ENCODE results near the gene USP48.
A peak's percentile ranks its signal among the peaks of the same experiment; 100 is the strongest.

USP48 gene, protein sequence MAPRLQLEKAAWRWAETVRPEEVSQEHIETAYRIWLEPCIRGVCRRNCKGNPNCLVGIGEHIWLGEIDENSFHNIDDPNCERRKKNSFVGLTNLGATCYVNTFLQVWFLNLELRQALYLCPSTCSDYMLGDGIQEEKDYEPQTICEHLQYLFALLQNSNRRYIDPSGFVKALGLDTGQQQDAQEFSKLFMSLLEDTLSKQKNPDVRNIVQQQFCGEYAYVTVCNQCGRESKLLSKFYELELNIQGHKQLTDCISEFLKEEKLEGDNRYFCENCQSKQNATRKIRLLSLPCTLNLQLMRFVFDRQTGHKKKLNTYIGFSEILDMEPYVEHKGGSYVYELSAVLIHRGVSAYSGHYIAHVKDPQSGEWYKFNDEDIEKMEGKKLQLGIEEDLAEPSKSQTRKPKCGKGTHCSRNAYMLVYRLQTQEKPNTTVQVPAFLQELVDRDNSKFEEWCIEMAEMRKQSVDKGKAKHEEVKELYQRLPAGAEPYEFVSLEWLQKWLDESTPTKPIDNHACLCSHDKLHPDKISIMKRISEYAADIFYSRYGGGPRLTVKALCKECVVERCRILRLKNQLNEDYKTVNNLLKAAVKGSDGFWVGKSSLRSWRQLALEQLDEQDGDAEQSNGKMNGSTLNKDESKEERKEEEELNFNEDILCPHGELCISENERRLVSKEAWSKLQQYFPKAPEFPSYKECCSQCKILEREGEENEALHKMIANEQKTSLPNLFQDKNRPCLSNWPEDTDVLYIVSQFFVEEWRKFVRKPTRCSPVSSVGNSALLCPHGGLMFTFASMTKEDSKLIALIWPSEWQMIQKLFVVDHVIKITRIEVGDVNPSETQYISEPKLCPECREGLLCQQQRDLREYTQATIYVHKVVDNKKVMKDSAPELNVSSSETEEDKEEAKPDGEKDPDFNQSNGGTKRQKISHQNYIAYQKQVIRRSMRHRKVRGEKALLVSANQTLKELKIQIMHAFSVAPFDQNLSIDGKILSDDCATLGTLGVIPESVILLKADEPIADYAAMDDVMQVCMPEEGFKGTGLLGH

DNA sequence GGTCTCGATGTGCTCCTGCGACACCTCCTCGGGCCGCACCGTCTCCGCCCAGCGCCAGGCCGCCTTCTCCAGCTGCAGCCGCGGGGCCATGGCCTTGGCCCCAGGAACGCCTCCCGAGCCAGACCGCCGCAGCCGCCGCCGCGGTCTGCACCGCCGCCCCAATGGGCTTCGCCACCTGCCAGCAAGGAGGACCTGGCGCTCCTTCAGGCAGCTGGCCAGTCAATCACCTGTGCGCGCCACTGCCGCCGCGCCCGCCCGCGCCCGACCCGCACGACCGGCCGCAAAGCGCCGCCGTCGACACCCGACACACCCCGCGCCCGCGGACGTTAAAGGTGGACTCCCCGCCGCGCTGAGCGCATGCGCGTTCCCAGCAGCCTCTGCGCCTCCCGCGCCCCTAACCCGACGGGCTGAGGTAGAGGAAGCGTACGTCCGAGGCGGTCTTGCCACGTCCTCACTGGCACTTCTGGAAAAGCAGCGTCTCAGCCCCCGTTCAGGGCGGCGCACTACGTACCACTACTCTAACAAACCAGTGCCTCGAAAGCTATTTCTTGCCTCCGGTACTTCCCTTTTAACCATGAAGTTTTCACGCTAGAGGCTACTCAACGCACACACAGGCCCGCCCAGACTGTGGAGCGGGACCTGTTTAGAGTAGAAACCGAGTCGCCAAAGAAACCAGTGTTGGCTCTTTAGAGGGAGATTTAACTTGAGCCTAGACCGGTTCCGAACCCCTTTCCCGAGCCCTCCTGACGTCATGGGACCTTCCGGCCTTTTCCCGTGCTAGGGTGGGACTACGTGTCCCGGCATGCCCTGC lies at the start of gene USP48:
USP48 (minus strand) TSS at position 282 of the 811 bp plus-strand sequence; CDS start at position 90, 192 bp downstream.
- Histone ChIP-seq H3K4me2 (ENCODE audit: low read depth, low read length, poor library complexity, severe bottlenecking) (peak within 1 kb of the TSS; percentile 96), H3K4me1 (ENCODE audit: insufficient read depth, low read length, poor library complexity, severe bottlenecking) (peaks cover 22% of the 10 kb centered on the region), H4K20me1 (ENCODE audit: insufficient read depth, low read length, poor library complexity, severe bottlenecking) (peaks cover 22% of the 10 kb centered on the region), H3K4me3 (ENCODE audit: low read length, poor library complexity, severe bottlenecking) (peak within 1 kb of the TSS; percentile 98), H3F3A (ENCODE audit: low read depth) (0 out of 2 replicates have a peak, but pooled peaks cover 2% of the 10 kb centered on the region), H3K9me3 (ENCODE audit: insufficient read depth, low read depth, low read length) (no peaks in the 10 kb centered on the region), H3K9me2 (replicated peaks; ENCODE audit: low read depth, low read length) (no peaks in the 10 kb centered on the region), H3K79me2 (ENCODE audit: insufficient read depth, low read length) (peaks cover 46% of the 10 kb centered on the region), H3K36me3 (ENCODE audit: insufficient read depth, low read length) (no peaks in the 10 kb centered on the region), H3K9ac (ENCODE audit: low read depth, low read length, poor library complexity, severe bottlenecking) (peak within 1 kb of the TSS; percentile 99), H3K27me3 (ENCODE audit: insufficient read depth, low read length, poor library complexity, severe bottlenecking) (no peaks in the 10 kb centered on the region), H2AFZ (ENCODE audit: low read length) (peak within 1 kb of the TSS; percentile 100)
- TF ChIP-seq EZH2phosphoT487 (IDR thresholded peaks at IDR 0.05; ENCODE audit: borderline replicate concordance) = no peak

GRCh38 chr1:21831454-21831970 lies 48.6 kb upstream of the USP48 start:
- no peaks in the 10 kb centered on the region for H4K20me1 ChIP-seq (ENCODE audit: insufficient read depth, low read length, poor library complexity, severe bottlenecking)

GRCh38 chr1:21830792-21831453 lies 48.0 kb upstream of the USP48 start:
- H3K9ac ChIP-seq (ENCODE audit: low read depth, low read length, poor library complexity, severe bottlenecking) = no peak overlapping the region
- no peaks in the 10 kb centered on the region; the same call in 1 of the 2 replicates for H3K9me3 ChIP-seq (ENCODE audit: insufficient read depth, low read depth, low read length)
- TF ChIP-seq, protein P1, sequence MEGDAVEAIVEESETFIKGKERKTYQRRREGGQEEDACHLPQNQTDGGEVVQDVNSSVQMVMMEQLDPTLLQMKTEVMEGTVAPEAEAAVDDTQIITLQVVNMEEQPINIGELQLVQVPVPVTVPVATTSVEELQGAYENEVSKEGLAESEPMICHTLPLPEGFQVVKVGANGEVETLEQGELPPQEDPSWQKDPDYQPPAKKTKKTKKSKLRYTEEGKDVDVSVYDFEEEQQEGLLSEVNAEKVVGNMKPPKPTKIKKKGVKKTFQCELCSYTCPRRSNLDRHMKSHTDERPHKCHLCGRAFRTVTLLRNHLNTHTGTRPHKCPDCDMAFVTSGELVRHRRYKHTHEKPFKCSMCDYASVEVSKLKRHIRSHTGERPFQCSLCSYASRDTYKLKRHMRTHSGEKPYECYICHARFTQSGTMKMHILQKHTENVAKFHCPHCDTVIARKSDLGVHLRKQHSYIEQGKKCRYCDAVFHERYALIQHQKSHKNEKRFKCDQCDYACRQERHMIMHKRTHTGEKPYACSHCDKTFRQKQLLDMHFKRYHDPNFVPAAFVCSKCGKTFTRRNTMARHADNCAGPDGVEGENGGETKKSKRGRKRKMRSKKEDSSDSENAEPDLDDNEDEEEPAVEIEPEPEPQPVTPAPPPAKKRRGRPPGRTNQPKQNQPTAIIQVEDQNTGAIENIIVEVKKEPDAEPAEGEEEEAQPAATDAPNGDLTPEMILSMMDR (conservative IDR thresholded peaks at IDR 0.05; ENCODE audit: low read length) = no peak
- TF ChIP-seq EZH2phosphoT487 (IDR thresholded peaks at IDR 0.05; ENCODE audit: borderline replicate concordance) = no peak
- H3K36me3 ChIP-seq (ENCODE audit: insufficient read depth, low read length) = no peaks in the 10 kb centered on the region
- no peaks in the 10 kb centered on the region for H3K4me1 ChIP-seq (ENCODE audit: insufficient read depth, low read length, poor library complexity, severe bottlenecking)
- H3K9me2 ChIP-seq (replicated peaks; ENCODE audit: low read depth, low read length) = no peaks in the 10 kb centered on the region
- H2AFZ ChIP-seq (ENCODE audit: low read length) = no peak overlapping the region
- no peak overlapping the region for H3K4me3 ChIP-seq (ENCODE audit: low read length, poor library complexity, severe bottlenecking)
- no peaks in the 10 kb centered on the region for H3F3A ChIP-seq (ENCODE audit: low read depth)
- H4K20me1 ChIP-seq (ENCODE audit: insufficient read depth, low read length, poor library complexity, severe bottlenecking) = no peaks in the 10 kb centered on the region
- H3K4me2 ChIP-seq (ENCODE audit: low read depth, low read length, poor library complexity, severe bottlenecking) = no peak overlapping the region
- H3K79me2 ChIP-seq (ENCODE audit: insufficient read depth, low read length) = no peaks in the 10 kb centered on the region
- H3K27me3 ChIP-seq (ENCODE audit: insufficient read depth, low read length, poor library complexity, severe bottlenecking) = no peaks in the 10 kb centered on the region

More at GRCh38 chr1:21831454-21831970, 48.6 kb upstream of the USP48 start:
- no peak overlapping the region for H2AFZ ChIP-seq (ENCODE audit: low read length)
- no peak overlapping the region for H3K9ac ChIP-seq (ENCODE audit: low read depth, low read length, poor library complexity, severe bottlenecking)
- no peaks in the 10 kb centered on the region for H3K27me3 ChIP-seq (ENCODE audit: insufficient read depth, low read length, poor library complexity, severe bottlenecking)
- H3K4me1 ChIP-seq (ENCODE audit: insufficient read depth, low read length, poor library complexity, severe bottlenecking) = no peaks in the 10 kb centered on the region
- H3K4me2 ChIP-seq (ENCODE audit: low read depth, low read length, poor library complexity, severe bottlenecking) = no peak overlapping the region
- no peaks in the 10 kb centered on the region for H3K36me3 ChIP-seq (ENCODE audit: insufficient read depth, low read length)
- no peak overlapping the region for H3K4me3 ChIP-seq (ENCODE audit: low read length, poor library complexity, severe bottlenecking)
- no peaks in the 10 kb centered on the region for H3K79me2 ChIP-seq (ENCODE audit: insufficient read depth, low read length)
- H3K9me2 ChIP-seq (replicated peaks; ENCODE audit: low read depth, low read length) = no peaks in the 10 kb centered on the region
- no peak for TF ChIP-seq EZH2phosphoT487 (IDR thresholded peaks at IDR 0.05; ENCODE audit: borderline replicate concordance)
- TF ChIP-seq, protein P1 (conservative IDR thresholded peaks at IDR 0.05; ENCODE audit: low read length) = no peak
- no peaks in the 10 kb centered on the region for H3F3A ChIP-seq (ENCODE audit: low read depth)
- H3K9me3 ChIP-seq (ENCODE audit: insufficient read depth, low read depth, low read length) = no peaks in the 10 kb centered on the region; the same call in 1 of the 2 replicates
